IPS DF 4.7 (cell line): ENCODE measurements around the gene GPATCH2.

ENCODE experiments used
- DNase-seq: peaks from one replicate; pipeline ENCODE4 v3.0.0-alpha.2; 2013; ENCODE audit warnings: low spot score; ENCODE audit errors: extremely low read depth

Gene GPATCH2

GRCh38 chr1:217630711-217631591 is at the start of gene GPATCH2, which contains the start of gene SPATA17:
Gene GPATCH2, minus strand, starts transcription at chr1:217631090. Its CDS starts 119 bp downstream, at chr1:217630971.
Gene SPATA17, plus strand, starts transcription at chr1:217631344. Its CDS starts 35 bp downstream, at chr1:217631379.
- peak; percentile 53 for DNase-seq

GRCh38 chr1:217674028-217674729 is 43.3 kb upstream of the GPATCH2 start:
- DNase-seq = no peak

- DNase-seq = no peak
These were observed 42.5 kb upstream of the GPATCH2 start for GRCh38 chr1:217673387-217673786.

GRCh38 chr1:217668351-217668940 is 37.6 kb upstream of the GPATCH2 start:
- DNase-seq = no peak

- DNase-seq = no peak
These were observed 30.5 kb upstream of the GPATCH2 start for GRCh38 chr1:217661407-217661806.

GRCh38 chr1:217660353-217661062 is 29.6 kb upstream of the GPATCH2 start:
- peak; percentile 1 for DNase-seq

GRCh38 chr1:217650674-217651073 is 19.8 kb upstream of the GPATCH2 start:
- DNase-seq = no peak

- no peak for DNase-seq
These were observed 16.9 kb upstream of the GPATCH2 start for GRCh38 chr1:217647791-217648190.

GRCh38 chr1:217642455-217642854 is 11.6 kb upstream of the GPATCH2 start:
- DNase-seq = no peak

- no peak for DNase-seq
These were observed 3.5 kb downstream of the GPATCH2 start for GRCh38 chr1:217627431-217627830.

- no peak for DNase-seq
These were observed 4.6 kb downstream of the GPATCH2 start for GRCh38 chr1:217626321-217626720.

GRCh38 chr1:217622042-217622441 is 8.8 kb downstream of the GPATCH2 start:
- DNase-seq = no peak

- no peak for DNase-seq
These were observed 10.1 kb downstream of the GPATCH2 start for GRCh38 chr1:217620814-217621213.

- no peak for DNase-seq
These were observed 13.8 kb downstream of the GPATCH2 start for GRCh38 chr1:217617126-217617525.

GRCh38 chr1:217614200-217614712 is 16.6 kb downstream of the GPATCH2 start:
- no peak for DNase-seq

- DNase-seq = no peak
These were observed 25.5 kb downstream of the GPATCH2 start for GRCh38 chr1:217605390-217605789.

GRCh38 chr1:217602380-217602779 is 28.5 kb downstream of the GPATCH2 start:
- no peak for DNase-seq

- no peak for DNase-seq
These were observed 31.7 kb downstream of the GPATCH2 start for GRCh38 chr1:217599154-217599553.

- DNase-seq = no peak
These were observed 40.3 kb downstream of the GPATCH2 start for GRCh38 chr1:217590598-217590997.

- DNase-seq = no peak
These were observed 44.3 kb downstream of the GPATCH2 start for GRCh38 chr1:217586586-217586985.

- no peak for DNase-seq
These were observed 45.3 kb downstream of the GPATCH2 start for GRCh38 chr1:217585577-217585976.
